WTC11 (cell line): ENCODE data around the gene TMEM120B. TPM values are rescaled to one million over a fixed set of nuclear protein-coding genes. Genes with fewer than 3 reads are reported as not detected.

Source experiments
- ATAC-seq: fragments of 200-7000 bp; cut with Tn5 transposase; 2 replicates; pipeline ENCODE4 v1.10.0; 2021; ENCODE audit warnings: mild to moderate bottlenecking, moderate library complexity
- CTCF ChIA-PET: fragments of 300-600 bp; sonication (Branson Sonifier 250); formaldehyde crosslinking; loops from one replicate; lab custom pipeline; 2021; ENCODE audit warnings: antibody characterized with exemption; lab: Charles Lee
- POLR2A ChIA-PET: fragments of 350-600 bp; sonication (Branson Sonifier 250); formaldehyde crosslinking; loops from one replicate; lab custom pipeline; 2021; ENCODE audit warnings: antibody characterized with exemption; lab: Charles Lee
- DNase-seq: peaks from one replicate; pipeline ENCODE4 v3.0.0; 2021; ENCODE audit warnings: low spot score
- H3K27ac Mint-ChIP-seq: 2 replicates; pipeline ENCODE4 v1.8.0; 2021; ENCODE audit warnings: mixed read lengths
- H3K27me3 Mint-ChIP-seq: 2 replicates; pipeline ENCODE4 v1.8.0; 2021; ENCODE audit warnings: low read depth, mild to moderate bottlenecking, moderate library complexity, mixed read lengths
- H3K36me3 Mint-ChIP-seq: 2 replicates; pipeline ENCODE4 v1.8.0; 2021; ENCODE audit warnings: mixed read lengths
- H3K4me1 Mint-ChIP-seq: 2 replicates; pipeline ENCODE4 v1.8.0; 2022; ENCODE audit warnings: mixed read lengths
- H3K4me3 Mint-ChIP-seq: 2 replicates; pipeline ENCODE4 v1.8.0; 2021; ENCODE audit warnings: mild to moderate bottlenecking, moderate library complexity, mixed read lengths
- H3K9me3 Mint-ChIP-seq: 2 replicates; pipeline ENCODE4 v1.8.0; 2021; ENCODE audit warnings: mixed read lengths
- ESRRA ChIP-seq: sonication (generic); formaldehyde crosslinking; IDR thresholded peaks from 2 replicates; pipeline ENCODE4 v1.8.1; 2022; ENCODE audit warnings: mild to moderate bottlenecking, missing genetic modification reagents, borderline replicate concordance
- ETV6 ChIP-seq: sonication (generic); formaldehyde crosslinking; IDR thresholded peaks from 2 replicates; pipeline ENCODE4 v1.8.1; 2022; ENCODE audit warnings: mild to moderate bottlenecking, missing genetic modification reagents
- HMGA2 ChIP-seq: fragments of 250-450 bp; sonication (Bioruptor Pico); IDR thresholded peaks from 2 replicates; pipeline ENCODE4 v1.4.0; 2021; ENCODE audit warnings: mild to moderate bottlenecking, moderate library complexity
- IRF1 ChIP-seq: sonication (generic); formaldehyde crosslinking; IDR thresholded peaks from 2 replicates; pipeline ENCODE4 v1.8.0; 2023; ENCODE audit warnings: missing genetic modification reagents
- TEAD1 ChIP-seq: sonication (generic); formaldehyde crosslinking; IDR thresholded peaks from 2 replicates; pipeline ENCODE4 v1.8.0; 2022; ENCODE audit warnings: mild to moderate bottlenecking, missing genetic modification reagents
- TEAD4 ChIP-seq: sonication (generic); formaldehyde crosslinking; IDR thresholded peaks from 2 replicates; pipeline ENCODE4 v1.8.0; 2022; ENCODE audit warnings: mild to moderate bottlenecking, missing genetic modification reagents
- ZBTB21 ChIP-seq: sonication (generic); formaldehyde crosslinking; IDR thresholded peaks from 2 replicates; pipeline ENCODE4 v1.8.1; 2023; ENCODE audit warnings: mild to moderate bottlenecking, missing genetic modification reagents, borderline replicate concordance
- ZNF281 ChIP-seq: sonication (generic); formaldehyde crosslinking; IDR thresholded peaks from 2 replicates; pipeline ENCODE4 v1.8.0; 2023; ENCODE audit warnings: mild to moderate bottlenecking, missing genetic modification reagents
- ZNF425 ChIP-seq: fragments of 250-450 bp; sonication (Bioruptor Pico); conservative IDR thresholded peaks from 2 replicates; pipeline ENCODE4 v1.9.0; 2021; ENCODE audit warnings: mild to moderate bottlenecking
- ZSCAN18 ChIP-seq: fragments of 250-450 bp; sonication (Bioruptor Pico); IDR thresholded peaks from 2 replicates; pipeline ENCODE4 v2.1.2; 2022; ENCODE audit warnings: mild to moderate bottlenecking, moderate library complexity
- total RNA-seq: library from RNA; stranded (reverse); gene quantifications from 3 replicates; pipeline ENCODE4 v1.2.3, GENCODE V29; 2021
- TF ChIP-seq, protein P1 (sequence below): sonication (generic); formaldehyde crosslinking; IDR thresholded peaks from 2 replicates; pipeline ENCODE4 v1.8.0; 2022; ENCODE audit warnings: missing genetic modification reagents
- TF ChIP-seq, protein P2 (sequence below): sonication (generic); formaldehyde crosslinking; IDR thresholded peaks from 2 replicates; pipeline ENCODE4 v1.8.1; 2023; ENCODE audit warnings: mild to moderate bottlenecking, missing genetic modification reagents

TMEM120B gene
- total RNA-seq, 1 experiment from 2014 or later = 36.9 TPM

- TF ChIP-seq, protein P1, sequence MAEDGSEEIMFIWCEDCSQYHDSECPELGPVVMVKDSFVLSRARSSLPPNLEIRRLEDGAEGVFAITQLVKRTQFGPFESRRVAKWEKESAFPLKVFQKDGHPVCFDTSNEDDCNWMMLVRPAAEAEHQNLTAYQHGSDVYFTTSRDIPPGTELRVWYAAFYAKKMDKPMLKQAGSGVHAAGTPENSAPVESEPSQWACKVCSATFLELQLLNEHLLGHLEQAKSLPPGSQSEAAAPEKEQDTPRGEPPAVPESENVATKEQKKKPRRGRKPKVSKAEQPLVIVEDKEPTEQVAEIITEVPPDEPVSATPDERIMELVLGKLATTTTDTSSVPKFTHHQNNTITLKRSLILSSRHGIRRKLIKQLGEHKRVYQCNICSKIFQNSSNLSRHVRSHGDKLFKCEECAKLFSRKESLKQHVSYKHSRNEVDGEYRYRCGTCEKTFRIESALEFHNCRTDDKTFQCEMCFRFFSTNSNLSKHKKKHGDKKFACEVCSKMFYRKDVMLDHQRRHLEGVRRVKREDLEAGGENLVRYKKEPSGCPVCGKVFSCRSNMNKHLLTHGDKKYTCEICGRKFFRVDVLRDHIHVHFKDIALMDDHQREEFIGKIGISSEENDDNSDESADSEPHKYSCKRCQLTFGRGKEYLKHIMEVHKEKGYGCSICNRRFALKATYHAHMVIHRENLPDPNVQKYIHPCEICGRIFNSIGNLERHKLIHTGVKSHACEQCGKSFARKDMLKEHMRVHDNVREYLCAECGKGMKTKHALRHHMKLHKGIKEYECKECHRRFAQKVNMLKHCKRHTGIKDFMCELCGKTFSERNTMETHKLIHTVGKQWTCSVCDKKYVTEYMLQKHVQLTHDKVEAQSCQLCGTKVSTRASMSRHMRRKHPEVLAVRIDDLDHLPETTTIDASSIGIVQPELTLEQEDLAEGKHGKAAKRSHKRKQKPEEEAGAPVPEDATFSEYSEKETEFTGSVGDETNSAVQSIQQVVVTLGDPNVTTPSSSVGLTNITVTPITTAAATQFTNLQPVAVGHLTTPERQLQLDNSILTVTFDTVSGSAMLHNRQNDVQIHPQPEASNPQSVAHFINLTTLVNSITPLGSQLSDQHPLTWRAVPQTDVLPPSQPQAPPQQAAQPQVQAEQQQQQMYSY (CRISPR knock-in tag) = no peak
Observed at GRCh38 chr12:121826318-121827150, 114.0 kb downstream of the TMEM120B start (continued).

GRCh38 chr12:121827351-121828099 is 115.0 kb downstream of the TMEM120B start:
- peak; percentile 53 for ATAC-seq
- no peaks in the 10 kb centered on the region for H3K4me1 Mint-ChIP-seq
- no peak for DNase-seq
- peaks cover 21% of the 10 kb centered on the region for H3K36me3 Mint-ChIP-seq
- no peak for TF ChIP-seq ESRRA (CRISPR knock-in tag)
- TF ChIP-seq ZNF425 (CRISPR knock-in tag) = no peak
- TF ChIP-seq, protein P1 (CRISPR knock-in tag) = no peak
- TF ChIP-seq ETV6 (CRISPR knock-in tag) = no peak
- TF ChIP-seq ZBTB21 (CRISPR knock-in tag) = no peak
- TF ChIP-seq, protein P2, sequence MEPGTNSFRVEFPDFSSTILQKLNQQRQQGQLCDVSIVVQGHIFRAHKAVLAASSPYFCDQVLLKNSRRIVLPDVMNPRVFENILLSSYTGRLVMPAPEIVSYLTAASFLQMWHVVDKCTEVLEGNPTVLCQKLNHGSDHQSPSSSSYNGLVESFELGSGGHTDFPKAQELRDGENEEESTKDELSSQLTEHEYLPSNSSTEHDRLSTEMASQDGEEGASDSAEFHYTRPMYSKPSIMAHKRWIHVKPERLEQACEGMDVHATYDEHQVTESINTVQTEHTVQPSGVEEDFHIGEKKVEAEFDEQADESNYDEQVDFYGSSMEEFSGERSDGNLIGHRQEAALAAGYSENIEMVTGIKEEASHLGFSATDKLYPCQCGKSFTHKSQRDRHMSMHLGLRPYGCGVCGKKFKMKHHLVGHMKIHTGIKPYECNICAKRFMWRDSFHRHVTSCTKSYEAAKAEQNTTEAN = no peak
- TF ChIP-seq HMGA2 (CRISPR knock-in tag) = no peak
- TF ChIP-seq IRF1 = no peak
- no peak for TF ChIP-seq TEAD1 (CRISPR knock-in tag)
- TF ChIP-seq ZSCAN18 = no peak
- no peak for TF ChIP-seq ZNF281 (CRISPR knock-in tag)
- TF ChIP-seq TEAD4 (CRISPR knock-in tag) = no peak
- H3K27ac Mint-ChIP-seq = no peak overlapping the region
- CTCF ChIA-PET = interaction anchor here (1.0 to 3.5 kb wide), 8 partner anchors 10 to 68 kb away, joined by 3 to 46 read pairs (median 4); partner anchors contain the start of genes PSMD9 and RHOF
- POLR2A ChIA-PET = interaction anchor here (0.6 to 1.4 kb wide), 6 partner anchors 13 to 316 kb away, joined by 3 to 5 read pairs (median 3); partner anchors contain the start of gene MLXIP
- H3K4me3 Mint-ChIP-seq = no peak overlapping the region
- no peaks in the 10 kb centered on the region for H3K9me3 Mint-ChIP-seq
- no peaks in the 10 kb centered on the region for H3K27me3 Mint-ChIP-seq
